IMR-90 (cell line): ENCODE measurements around the gene IMMT.

ENCODE experiments used
- CEBPB ChIP-seq: IDR thresholded peaks from 2 replicates; pipeline ENCODE4 v1.6.1; 2012; ENCODE audit warnings: low read depth, low read length, improper control_type of control experiment
- ELK1 ChIP-seq: fragments of 150-350 bp; IDR thresholded peaks from 2 replicates; pipeline ENCODE4 v1.6.1; 2016; ENCODE audit warnings: low read depth, mild to moderate bottlenecking, low read length, moderate library complexity, borderline replicate concordance
- FOS ChIP-seq: fragments of 150-350 bp; IDR thresholded peaks from 2 replicates; pipeline ENCODE4 v1.6.1; 2016; ENCODE audit warnings: low read depth, low read length
- MAFK ChIP-seq: IDR thresholded peaks from 2 replicates; pipeline ENCODE4 v1.6.1; 2012; ENCODE audit warnings: low read depth, low read length, improper control_type of control experiment
- POLR2A ChIP-seq: IDR thresholded peaks from 2 replicates; pipeline ENCODE4 v1.6.1; 2012; ENCODE audit warnings: mild to moderate bottlenecking, low read depth, low read length
- RCOR1 ChIP-seq: IDR thresholded peaks from 2 replicates; pipeline ENCODE4 v1.6.1; 2012; ENCODE audit warnings: mild to moderate bottlenecking, low read length, improper control_type of control experiment; ENCODE audit not compliant: insufficient replicate concordance
- RFX5 ChIP-seq: IDR thresholded peaks from 2 replicates; pipeline ENCODE4 v1.8.0; 2012; ENCODE audit warnings: low read depth, mild to moderate bottlenecking, low read length, moderate library complexity
- SMC3 ChIP-seq: fragments of 150-350 bp; IDR thresholded peaks from 2 replicates; pipeline ENCODE4 v1.6.1; 2016; ENCODE audit warnings: low read depth, mild to moderate bottlenecking, antibody characterized with exemption, low read length, moderate library complexity
- TF ChIP-seq, protein P1 (sequence below): conservative IDR thresholded peaks from 2 replicates; pipeline ENCODE4 v1.5.1; 2012; ENCODE audit warnings: mild to moderate bottlenecking, low read depth, low read length, improper control_type of control experiment

- TF ChIP-seq CEBPB: no peak
- no peak for TF ChIP-seq SMC3
- no peak for TF ChIP-seq RCOR1
- TF ChIP-seq, protein P1, sequence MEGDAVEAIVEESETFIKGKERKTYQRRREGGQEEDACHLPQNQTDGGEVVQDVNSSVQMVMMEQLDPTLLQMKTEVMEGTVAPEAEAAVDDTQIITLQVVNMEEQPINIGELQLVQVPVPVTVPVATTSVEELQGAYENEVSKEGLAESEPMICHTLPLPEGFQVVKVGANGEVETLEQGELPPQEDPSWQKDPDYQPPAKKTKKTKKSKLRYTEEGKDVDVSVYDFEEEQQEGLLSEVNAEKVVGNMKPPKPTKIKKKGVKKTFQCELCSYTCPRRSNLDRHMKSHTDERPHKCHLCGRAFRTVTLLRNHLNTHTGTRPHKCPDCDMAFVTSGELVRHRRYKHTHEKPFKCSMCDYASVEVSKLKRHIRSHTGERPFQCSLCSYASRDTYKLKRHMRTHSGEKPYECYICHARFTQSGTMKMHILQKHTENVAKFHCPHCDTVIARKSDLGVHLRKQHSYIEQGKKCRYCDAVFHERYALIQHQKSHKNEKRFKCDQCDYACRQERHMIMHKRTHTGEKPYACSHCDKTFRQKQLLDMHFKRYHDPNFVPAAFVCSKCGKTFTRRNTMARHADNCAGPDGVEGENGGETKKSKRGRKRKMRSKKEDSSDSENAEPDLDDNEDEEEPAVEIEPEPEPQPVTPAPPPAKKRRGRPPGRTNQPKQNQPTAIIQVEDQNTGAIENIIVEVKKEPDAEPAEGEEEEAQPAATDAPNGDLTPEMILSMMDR: no peak
- no peak for TF ChIP-seq FOS
- TF ChIP-seq ELK1: no peak
- no peak for TF ChIP-seq RFX5
- no peak for TF ChIP-seq POLR2A
- no peak for TF ChIP-seq MAFK
These were observed 38.2 kb downstream of the IMMT start for GRCh38 chr2:86157009-86157556.
